GM21619 (cell line): ENCODE results near the gene HMG20A.

Experiments
- ATAC-seq: cut with Tn5 transposase; IDR thresholded peaks from one replicate; pipeline ENCODE4 v1.9.1; 2021; ENCODE audit not compliant: unreplicated experiment

Gene HMG20A

DNA sequence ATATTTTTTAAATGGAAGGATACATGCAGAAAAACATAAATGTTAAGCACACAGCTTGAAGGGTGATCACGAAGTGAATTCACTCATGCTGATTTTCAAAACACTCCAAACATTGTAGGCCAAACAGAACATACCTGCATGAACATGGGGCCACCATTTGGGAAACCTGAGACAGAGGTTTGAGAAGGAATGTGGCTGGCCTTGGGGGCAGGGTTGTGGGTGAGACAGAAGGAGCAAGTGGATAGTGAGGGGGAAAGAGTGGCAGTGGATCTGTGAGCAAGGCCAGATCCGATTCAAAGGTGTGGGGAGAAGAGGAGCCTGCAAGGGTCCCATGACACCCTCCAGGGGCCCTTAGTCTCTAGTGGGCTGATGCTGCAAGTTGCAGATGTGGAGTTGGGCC, 94.9 kb downstream of the HMG20A start:
- no peak for ATAC-seq

- no peak for ATAC-seq
Measured at GRCh38 chr15:77516076-77516475, 95.4 kb downstream of the HMG20A start.

DNA sequence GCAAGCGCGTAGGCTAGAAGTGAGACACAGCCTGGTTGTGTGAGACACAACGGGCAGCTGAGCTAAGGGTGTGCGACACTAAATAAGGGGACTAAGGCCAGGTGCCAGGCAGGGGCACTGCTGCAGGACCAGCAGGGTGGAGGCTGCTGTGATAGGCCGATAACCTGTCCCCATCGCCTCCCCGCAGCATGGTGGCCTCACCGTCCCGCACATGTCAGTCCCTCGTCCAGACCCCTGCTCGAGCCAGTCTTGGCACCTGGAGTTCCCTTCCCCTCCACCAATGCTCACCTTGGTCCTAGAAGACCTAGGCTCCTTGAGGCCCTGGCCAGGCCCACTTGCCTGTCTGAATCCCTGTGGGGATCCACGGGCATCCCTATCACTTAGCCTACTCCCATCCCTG, 96.1 kb downstream of the HMG20A start:
- no peak for ATAC-seq

DNA sequence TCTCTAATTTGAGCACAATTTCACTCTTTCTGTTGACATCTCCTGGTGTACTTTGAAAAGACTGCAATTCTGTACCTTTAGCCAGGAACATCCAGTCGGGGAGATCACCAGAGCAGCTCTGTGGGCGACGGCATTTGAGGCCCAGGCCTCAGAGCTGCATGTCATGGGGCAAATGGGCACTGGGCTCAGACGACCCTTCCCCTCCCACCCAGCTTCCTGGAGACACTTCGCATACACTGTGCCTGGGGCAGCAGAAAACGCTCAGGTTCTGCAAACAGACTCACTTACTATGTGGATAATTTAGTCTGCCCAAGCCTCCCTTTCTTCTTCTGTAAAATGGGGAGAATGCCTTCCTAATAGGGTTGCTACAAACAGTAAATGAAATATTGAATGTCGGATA, 96.9 kb downstream of the HMG20A start:
- no peak for ATAC-seq

DNA sequence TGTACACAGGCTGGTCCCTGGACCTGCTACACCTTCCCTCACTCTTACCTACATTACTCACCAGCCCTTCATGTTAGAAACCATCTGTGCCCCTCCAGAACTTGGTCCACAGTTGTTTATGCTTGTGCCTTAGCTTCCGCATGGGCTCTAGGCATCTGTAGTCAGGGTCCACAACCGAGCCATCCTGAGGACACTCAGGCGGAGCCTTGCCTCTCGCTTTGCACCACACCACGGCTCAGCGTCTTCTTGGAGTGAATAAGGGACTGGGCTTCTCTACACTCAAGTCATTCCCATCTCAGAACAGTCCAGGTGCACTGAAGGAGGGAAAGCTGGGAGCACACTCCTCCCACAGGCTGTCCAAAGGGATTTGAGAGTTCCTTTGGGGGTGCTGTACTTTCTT, 97.8 kb downstream of the HMG20A start:
- ATAC-seq: no peak

DNA sequence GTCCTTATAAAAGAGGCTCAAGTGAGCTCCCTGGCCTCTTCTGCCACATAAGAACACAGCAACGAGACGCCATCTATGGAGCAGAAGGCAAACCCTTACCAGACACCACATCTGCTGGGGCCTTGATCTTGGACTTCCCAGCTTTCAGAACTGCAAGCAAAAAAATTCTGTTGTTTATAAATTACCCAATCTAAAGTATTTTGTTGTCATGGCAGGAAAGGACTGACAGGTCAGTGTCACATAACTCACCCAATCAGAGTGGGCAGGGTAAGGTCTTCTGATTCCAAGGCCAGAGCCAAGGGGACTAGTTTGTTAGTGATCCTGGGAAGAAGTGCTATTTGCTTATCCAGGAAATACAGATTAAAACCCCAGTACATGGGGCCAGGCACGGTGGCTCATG, 98.9 kb downstream of the HMG20A start:
- no peak for ATAC-seq

DNA sequence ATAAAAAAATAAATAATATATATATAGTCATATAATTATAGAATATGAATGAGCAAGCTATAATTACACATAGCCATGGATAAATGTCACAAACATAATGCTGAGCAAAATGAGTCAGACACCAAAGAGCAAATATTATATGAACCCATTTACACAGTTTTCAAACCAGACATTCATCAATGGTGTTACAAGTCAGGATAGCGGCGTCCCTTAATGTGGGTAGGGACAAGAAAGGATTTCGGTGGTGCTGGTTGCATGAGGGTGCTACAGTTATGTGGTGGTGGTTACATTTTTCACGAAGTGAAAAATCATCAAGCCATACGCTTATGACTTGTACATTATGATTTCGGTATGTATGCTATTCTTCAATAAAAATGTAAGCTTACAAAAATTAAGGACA, 100.5 kb downstream of the HMG20A start:
- ATAC-seq: no peak

DNA sequence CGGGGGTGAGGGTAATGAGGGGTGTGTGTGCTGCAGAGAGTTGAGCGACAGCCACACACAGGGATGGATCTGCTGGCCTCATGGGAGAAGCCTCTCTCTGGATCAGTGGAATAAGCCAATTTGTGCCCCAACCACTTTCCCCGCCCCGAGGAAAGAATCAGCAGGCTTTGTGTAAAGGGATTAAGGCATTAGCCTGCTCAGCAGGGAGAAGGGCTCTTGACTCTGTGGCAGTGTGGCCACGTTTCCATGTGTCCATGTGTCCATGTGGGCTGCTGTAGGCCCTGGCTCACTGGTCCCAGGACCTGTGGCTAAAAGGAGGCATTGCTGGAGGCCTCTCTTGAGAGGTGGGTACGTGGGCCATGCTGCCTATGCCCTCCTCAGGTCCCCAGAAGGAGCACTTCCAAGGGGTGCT, 104.7 kb downstream of the HMG20A start:
- ATAC-seq: no peak

DNA sequence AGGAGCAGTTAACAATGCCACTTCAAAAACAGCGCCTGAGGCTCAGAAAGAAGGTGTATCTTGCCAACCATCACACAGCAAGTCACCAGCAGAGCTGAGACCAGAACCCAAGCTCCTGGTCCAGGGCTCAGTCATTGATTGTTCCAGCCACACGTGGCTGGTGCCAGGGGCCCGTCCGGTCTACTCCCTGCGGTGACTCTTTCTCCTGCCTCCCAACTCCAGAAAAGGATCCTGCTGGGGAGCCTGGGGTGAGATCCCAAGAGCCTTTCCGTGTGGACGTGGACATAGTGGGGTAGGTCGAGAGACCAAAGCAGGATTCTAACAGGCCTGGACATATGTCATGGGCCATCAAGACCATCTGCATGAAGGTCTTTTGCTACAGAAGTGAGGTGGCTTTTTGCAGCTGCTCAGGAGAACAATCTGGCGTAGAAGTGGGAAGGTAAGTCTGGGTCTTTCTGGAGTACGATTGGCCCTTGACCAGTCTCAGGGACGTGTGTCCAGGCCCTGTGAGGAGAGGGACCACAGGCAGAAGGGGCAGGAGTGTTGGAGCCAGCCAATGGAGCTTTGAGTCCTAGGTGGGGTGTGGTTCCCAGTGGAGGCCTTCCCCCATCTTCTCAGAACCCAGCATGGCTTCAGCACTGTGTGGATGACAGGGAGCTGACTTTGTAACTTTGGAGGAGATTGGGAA, 105.4 kb downstream of the HMG20A start:
- ATAC-seq: no peak

DNA sequence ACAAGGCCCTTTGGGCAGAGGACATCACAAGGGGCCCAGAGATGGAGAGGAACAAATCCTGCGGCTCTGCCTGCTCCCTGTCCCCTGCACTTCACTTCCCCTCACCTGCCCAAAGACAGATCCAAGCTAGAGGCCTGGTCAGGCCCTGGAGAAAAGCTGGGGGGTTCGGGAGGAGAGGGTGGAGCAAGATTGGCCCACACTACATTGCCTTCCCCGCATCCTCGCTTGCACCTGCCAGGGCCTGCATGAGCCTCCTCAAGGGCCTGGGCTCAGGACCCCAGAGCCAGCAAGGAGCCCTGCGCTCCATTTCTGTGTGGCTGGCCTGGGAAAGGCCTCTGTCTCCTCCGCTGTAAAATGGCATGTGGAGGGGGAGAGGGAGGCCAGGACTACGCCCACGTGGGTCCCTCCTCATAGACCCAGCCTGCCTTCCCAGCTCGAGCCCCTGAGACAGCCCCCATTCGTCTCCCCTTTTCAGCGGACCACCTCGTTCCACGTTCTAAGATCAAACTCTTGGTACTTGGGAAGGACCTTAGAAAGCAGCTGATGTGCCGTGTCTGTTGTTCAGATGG, 106.0 kb downstream of the HMG20A start:
- ATAC-seq: no peak

DNA sequence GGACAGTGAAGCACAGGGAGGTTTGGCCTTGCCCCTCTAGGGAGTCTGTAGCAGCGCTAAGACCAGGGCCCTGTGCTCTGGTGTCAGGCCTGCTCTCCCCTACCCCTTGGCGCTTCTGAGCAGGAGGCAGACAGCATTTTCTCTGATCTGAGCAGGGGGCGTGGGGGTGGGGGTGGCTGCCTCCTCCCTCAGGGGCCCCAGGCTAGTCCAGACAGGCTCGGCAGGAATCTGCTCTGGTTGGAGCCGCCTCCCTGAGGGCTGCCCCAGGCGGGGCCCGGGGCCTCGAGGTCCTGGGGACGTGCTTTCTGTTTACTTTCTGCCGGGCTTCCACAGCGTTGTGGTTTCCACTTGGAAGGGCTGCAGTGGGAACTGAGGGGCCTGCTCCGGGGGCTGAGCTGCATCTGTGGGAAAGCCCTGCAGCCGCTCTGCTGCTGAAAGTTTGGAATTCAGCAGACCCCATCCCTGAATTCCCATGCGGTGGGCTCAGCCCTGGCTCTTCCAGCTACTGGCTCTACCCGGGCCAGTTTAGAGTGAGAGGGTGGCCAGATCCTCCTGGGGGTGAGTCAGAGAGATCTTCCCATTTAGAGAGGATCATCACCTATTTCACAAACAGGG, 106.6 kb downstream of the HMG20A start:
- no peak for ATAC-seq

DNA sequence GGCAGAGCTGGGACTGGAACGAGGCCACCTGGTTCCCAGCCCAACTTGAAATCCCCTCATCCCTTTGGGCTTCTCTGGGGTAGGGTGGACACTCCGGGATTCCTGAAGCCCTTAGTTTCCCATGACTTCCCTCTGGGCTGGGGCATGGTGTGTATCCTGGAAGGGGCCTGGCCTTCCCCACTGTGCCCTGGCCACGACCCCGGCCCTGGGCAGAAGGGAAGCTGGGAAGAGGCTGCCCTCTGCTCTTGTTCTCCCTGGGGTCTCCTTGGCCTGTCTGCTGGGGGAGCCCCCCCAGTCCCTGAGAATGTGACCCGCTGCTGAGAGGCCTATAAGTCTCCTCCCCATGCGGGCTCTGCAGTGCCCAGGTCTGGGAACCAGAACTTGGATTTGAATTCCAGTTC, 107.1 kb downstream of the HMG20A start:
- no peak for ATAC-seq

GRCh38 chr15:77528290-77528967, 107.7 kb downstream of the HMG20A start:
- ATAC-seq: no peak

DNA sequence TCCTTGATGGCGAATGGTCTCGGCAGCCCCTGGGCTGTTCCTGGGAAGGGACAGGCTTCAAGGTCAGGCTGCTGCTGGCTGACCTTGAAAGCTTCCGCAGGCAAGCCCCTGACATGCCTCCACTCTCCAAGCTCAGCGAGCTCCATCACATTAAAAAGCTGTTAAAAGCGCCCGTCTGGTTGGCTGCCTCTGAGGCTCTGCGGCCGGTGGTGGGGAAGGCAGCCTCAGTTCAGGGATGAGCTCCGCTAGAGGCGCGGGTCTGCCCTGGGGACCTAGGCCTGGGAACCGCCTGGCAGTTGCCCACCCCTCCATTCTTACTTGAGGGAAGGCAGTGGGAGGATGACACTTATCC, 108.3 kb downstream of the HMG20A start:
- ATAC-seq: no peak

- ATAC-seq: no peak
Measured at GRCh38 chr15:77529394-77530159, 108.9 kb downstream of the HMG20A start.

- no peak for ATAC-seq
Measured at GRCh38 chr15:77530576-77530975, 109.9 kb downstream of the HMG20A start.

GRCh38 chr15:77531191-77532000, 110.7 kb downstream of the HMG20A start:
- ATAC-seq: no peak

DNA sequence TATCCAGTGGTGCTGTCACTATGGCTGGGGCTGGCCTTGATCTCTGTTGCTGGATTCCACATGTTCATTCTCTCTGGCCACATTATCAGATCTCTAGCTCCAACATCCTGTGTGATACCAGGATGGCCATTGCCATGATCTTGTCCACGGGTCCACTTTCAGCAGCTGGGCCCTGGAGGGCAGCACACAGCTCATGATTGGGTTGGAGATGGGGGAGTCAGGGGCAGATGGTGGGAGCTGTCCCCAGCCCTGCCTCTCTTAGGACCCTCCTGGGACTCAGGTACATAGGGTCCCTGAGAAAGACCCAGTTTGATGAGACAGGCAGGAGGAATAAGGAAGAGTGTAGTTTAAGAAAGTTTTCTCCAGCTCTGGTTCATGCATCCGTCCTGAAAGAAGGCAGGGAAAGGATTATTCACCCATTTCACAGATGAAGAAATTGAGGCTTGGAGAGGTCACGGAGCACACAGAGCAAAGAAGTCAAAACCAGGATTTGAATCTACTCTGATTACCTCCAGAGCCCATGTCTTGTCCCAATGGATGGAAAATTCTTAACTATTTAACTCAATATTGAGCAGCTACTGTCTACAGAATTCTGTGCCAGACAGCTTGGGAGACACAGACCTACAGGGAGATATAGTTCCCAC, 111.5 kb downstream of the HMG20A start:
- ATAC-seq: no peak

- ATAC-seq: no peak
Measured at GRCh38 chr15:77532846-77533245, 112.2 kb downstream of the HMG20A start.
